ENCODE data around the gene PARD3B. TPM values are rescaled to one million over a fixed set of nuclear protein-coding genes. Genes with fewer than 3 reads are reported as not detected.

Gene PARD3B
- total RNA-seq, 1 experiment from 2014 or later, result 7.6 TPM

- POLR2A ChIA-PET (ENCODE audit: unreplicated experiment), result no interaction called here
- Histone ChIP-seq H3K4me1 (replicated peaks; ENCODE audit: insufficient read depth) (no peaks in the 10 kb centered on the region), H2AFZ (no peak overlapping the region), H3K79me2 (ENCODE audit: low read depth) (no peaks in the 10 kb centered on the region), H4K20me1 (ENCODE audit: insufficient read depth) (no peaks in the 10 kb centered on the region), H3K4me2 (no peak overlapping the region), H3K9me2 (ENCODE audit: insufficient read depth) (no peaks in the 10 kb centered on the region), H3K9me3 (ENCODE audit: insufficient read depth, low read depth) (no peaks in the 10 kb centered on the region), H3K27me3 (ENCODE audit: insufficient read depth, low read depth) (no peaks in the 10 kb centered on the region), H3K4me3 (no peak overlapping the region), H3K36me3 (ENCODE audit: low read depth) (no peaks in the 10 kb centered on the region), H3F3A (ENCODE audit: insufficient read depth, low read depth) (no peaks in the 10 kb centered on the region), H3K27ac (no peak overlapping the region)
- CTCF ChIA-PET, result no interaction called here
- intact Hi-C loops (cut with micrococcal nuclease; ENCODE audit: unreplicated experiment), result no loop called here
- no peak for TF ChIP-seq CTCF (conservative IDR thresholded peaks at IDR 0.05)
- TF ChIP-seq EZH2 (IDR thresholded peaks at IDR 0.05; ENCODE audit: low read depth), result no peak
- no peak for DNase-seq
- BruUV-seq (replicated peaks), result no TSS peak
These were observed 93.4 kb downstream of the PARD3B start for GRCh38 chr2:204638471-204639194.

- Histone ChIP-seq H3K4me1 (replicated peaks; ENCODE audit: insufficient read depth) (peaks cover 15% of the 10 kb centered on the region; the same call in 1 of the 2 replicates), H3K79me2 (ENCODE audit: low read depth) (no peaks in the 10 kb centered on the region), H4K20me1 (ENCODE audit: insufficient read depth) (0 out of 2 replicates have a peak, but pooled peaks cover 5% of the 10 kb centered on the region), H3K4me3 (no peak overlapping the region), H2AFZ (no peak overlapping the region), H3K36me3 (ENCODE audit: low read depth) (no peaks in the 10 kb centered on the region), H3K27ac (no peak overlapping the region), H3K9me3 (ENCODE audit: insufficient read depth, low read depth) (no peaks in the 10 kb centered on the region), H3K4me2 (no peak overlapping the region), H3K9me2 (ENCODE audit: insufficient read depth) (no peaks in the 10 kb centered on the region), H3K27me3 (ENCODE audit: insufficient read depth, low read depth) (no peaks in the 10 kb centered on the region), H3F3A (ENCODE audit: insufficient read depth, low read depth) (no peaks in the 10 kb centered on the region)
- POLR2A ChIA-PET (ENCODE audit: unreplicated experiment), result no interaction called here
- no peak for DNase-seq
- BruUV-seq (replicated peaks), result no TSS peak
- TF ChIP-seq EZH2 (IDR thresholded peaks at IDR 0.05; ENCODE audit: low read depth), result no peak
- TF ChIP-seq CTCF (conservative IDR thresholded peaks at IDR 0.05), result no peak
- CTCF ChIA-PET, result no interaction called here
- intact Hi-C loops (cut with micrococcal nuclease; ENCODE audit: unreplicated experiment), result no loop called here
These were observed 98.1 kb downstream of the PARD3B start for GRCh38 chr2:204643326-204643725.

- no peaks in the 10 kb centered on the region for H3K27me3 ChIP-seq (ENCODE audit: insufficient read depth, low read depth)
- 0 out of 2 replicates have a peak, but pooled peaks cover 5% of the 10 kb centered on the region for H4K20me1 ChIP-seq (ENCODE audit: insufficient read depth)
- BruUV-seq (replicated peaks), result no TSS peak
- POLR2A ChIA-PET (ENCODE audit: unreplicated experiment), result no interaction called here
- H3K4me3 ChIP-seq, result no peak overlapping the region
- H2AFZ ChIP-seq, result no peak overlapping the region
- H3K27ac ChIP-seq, result no peak overlapping the region
- no peaks in the 10 kb centered on the region for H3K9me3 ChIP-seq (ENCODE audit: insufficient read depth, low read depth)
- DNase-seq, result peak in 1 of 2 experiments; percentile 61
- no peak for TF ChIP-seq EZH2 (IDR thresholded peaks at IDR 0.05; ENCODE audit: low read depth)
- no peak for TF ChIP-seq CTCF (conservative IDR thresholded peaks at IDR 0.05)
- H3K79me2 ChIP-seq (ENCODE audit: low read depth), result no peaks in the 10 kb centered on the region
- intact Hi-C loops (cut with micrococcal nuclease; ENCODE audit: unreplicated experiment), result no loop called here
- H3F3A ChIP-seq (ENCODE audit: insufficient read depth, low read depth), result no peaks in the 10 kb centered on the region
- H3K4me2 ChIP-seq, result peak overlapping the region; percentile 14; the same call in 1 of the 2 replicates
- peaks cover 15% of the 10 kb centered on the region; the same call in 1 of the 2 replicates for H3K4me1 ChIP-seq (replicated peaks; ENCODE audit: insufficient read depth)
- CTCF ChIA-PET, result no interaction called here
- no peaks in the 10 kb centered on the region for H3K36me3 ChIP-seq (ENCODE audit: low read depth)
- no peaks in the 10 kb centered on the region for H3K9me2 ChIP-seq (ENCODE audit: insufficient read depth)
These were observed 99.9 kb downstream of the PARD3B start for GRCh38 chr2:204645018-204645773.

Measured in PC-9 (cell line).